Measurements from ENCODE around the gene TECTA. TPM values are rescaled to one million over a fixed set of nuclear protein-coding genes. Genes with fewer than 3 reads are reported as not detected.

TECTA gene
- polyA plus RNA-seq, 1 of the 3 experiments (the other 2 are of a cell fraction), result 0.58 TPM

DNA sequence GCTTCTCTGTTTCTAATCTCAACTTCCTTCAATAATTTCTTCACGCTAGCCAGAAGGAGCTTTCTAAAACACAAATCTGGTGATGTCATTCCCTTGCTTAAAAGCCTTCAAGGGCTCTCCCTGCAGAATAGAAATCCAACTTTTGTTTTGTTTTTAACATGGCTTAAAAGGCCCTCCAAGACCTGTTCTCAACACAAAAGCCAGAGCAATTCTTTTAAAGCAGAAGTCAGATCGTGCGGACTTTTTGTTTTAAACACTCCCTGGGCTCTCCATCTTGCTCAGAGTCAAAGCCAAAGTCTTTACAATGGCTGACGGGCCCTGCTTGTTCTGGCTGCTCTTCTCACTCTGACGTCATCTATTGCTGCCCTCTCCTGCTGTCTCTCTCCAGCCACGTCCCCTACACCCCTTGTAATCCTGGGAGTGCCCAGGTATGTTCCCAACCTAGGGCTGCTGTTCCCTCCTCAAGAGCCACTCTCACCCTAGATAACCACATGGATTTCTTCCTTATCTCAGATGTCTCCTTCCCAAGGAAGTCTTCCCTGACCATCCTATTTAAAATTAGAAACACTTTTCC, 22.5 kb downstream of the TECTA start:
- CTCF ChIA-PET, result interaction anchor here (0.6 to 1.7 kb wide), 5 partner anchors 8 to 134 kb away, joined by 3 to 5 read pairs (median 3); no protein-coding TSS in a partner anchor
- Histone ChIP-seq H3K4me2 (no peak overlapping the region), H3F3A (replicated peaks; ENCODE audit: insufficient read depth) (no peaks in the 10 kb centered on the region), H3K36me3 (replicated peaks in 1 of 2; ENCODE audit: control insufficient read depth in 1 of 2, insufficient read depth in 2 of 2, low read length in 1 of 2) (no peaks in the 10 kb centered on the region), H3K4me3 (ENCODE audit: low read depth in 2 of 2, low read length in 1 of 2) (no peak overlapping the region), H3K79me2 (ENCODE audit: insufficient read depth) (no peaks in the 10 kb centered on the region), H4K20me1 (ENCODE audit: insufficient read depth) (no peaks in the 10 kb centered on the region), H3K9ac (no peak overlapping the region), H2AFZ (ENCODE audit: low read depth) (no peak overlapping the region), H3K27me3 (ENCODE audit: insufficient read depth) (no peaks in the 10 kb centered on the region), H3K9me2 (no peaks in the 10 kb centered on the region), H3K9me3 (no peaks in the 10 kb centered on the region), H3K4me1 (ENCODE audit: control insufficient read depth in 1 of 2, insufficient read depth in 2 of 2, low read depth in 1 of 2, low read length in 1 of 2) (no peaks in the 10 kb centered on the region; a peak in 1 of 4 replicates), H3K27ac (ENCODE audit: low read depth in 2 of 2, low read length in 1 of 2) (no peak overlapping the region)
- DNase-seq, result no peak
- 44% methylated on average over 6 of the region's 6 CpGs for WGBS (ENCODE audit: low lambda C conversion rate)
- TF ChIP-seq RAD21 (IDR thresholded peaks at IDR 0.05; ENCODE audit: low read length) (no peak), CTCF (IDR thresholded peaks at IDR 0.05) (no peak), FOSL2 (IDR thresholded peaks at IDR 0.05; ENCODE audit: borderline replicate concordance, low read depth) (no peak), USF1 (IDR thresholded peaks at IDR 0.05; ENCODE audit: borderline replicate concordance, low read depth) (no peak), MXI1 (IDR thresholded peaks at IDR 0.05; ENCODE audit: low read depth, low read length) (no peak), POLR2AphosphoS5 (IDR thresholded peaks at IDR 0.05; ENCODE audit: low read depth, low read length) (no peak), IRF3 (IDR thresholded peaks at IDR 0.05; ENCODE audit: low read depth, low read length) (no peak), USF2 (IDR thresholded peaks at IDR 0.05; ENCODE audit: borderline replicate concordance, low read depth, low read length) (no peak), YY1 (IDR thresholded peaks at IDR 0.05; ENCODE audit: low read depth) (no peak)
- TF ChIP-seq, protein P1, sequence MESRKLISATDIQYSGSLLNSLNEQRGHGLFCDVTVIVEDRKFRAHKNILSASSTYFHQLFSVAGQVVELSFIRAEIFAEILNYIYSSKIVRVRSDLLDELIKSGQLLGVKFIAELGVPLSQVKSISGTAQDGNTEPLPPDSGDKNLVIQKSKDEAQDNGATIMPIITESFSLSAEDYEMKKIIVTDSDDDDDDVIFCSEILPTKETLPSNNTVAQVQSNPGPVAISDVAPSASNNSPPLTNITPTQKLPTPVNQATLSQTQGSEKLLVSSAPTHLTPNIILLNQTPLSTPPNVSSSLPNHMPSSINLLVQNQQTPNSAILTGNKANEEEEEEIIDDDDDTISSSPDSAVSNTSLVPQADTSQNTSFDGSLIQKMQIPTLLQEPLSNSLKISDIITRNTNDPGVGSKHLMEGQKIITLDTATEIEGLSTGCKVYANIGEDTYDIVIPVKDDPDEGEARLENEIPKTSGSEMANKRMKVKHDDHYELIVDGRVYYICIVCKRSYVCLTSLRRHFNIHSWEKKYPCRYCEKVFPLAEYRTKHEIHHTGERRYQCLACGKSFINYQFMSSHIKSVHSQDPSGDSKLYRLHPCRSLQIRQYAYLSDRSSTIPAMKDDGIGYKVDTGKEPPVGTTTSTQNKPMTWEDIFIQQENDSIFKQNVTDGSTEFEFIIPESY (IDR thresholded peaks at IDR 0.05; ENCODE audit: borderline replicate concordance, low read depth), result no peak
- POLR2A ChIA-PET, result no interaction called here
